Medulla oblongata (tissue), 1 donor: ENCODE measurements around the gene RYR3.
A peak's percentile ranks its signal among the peaks of the same experiment; 100 is the strongest.
"Not testable (repeated sequence)": the region's sequence is repeated elsewhere in the genome, so short reads cannot be mapped to it uniquely, and the experiment has no call there.

Experiments used
- DNase-seq: peaks from one replicate; pipeline ENCODE4 v3.0.0-alpha.2; 2015; ENCODE audit errors: extremely low spot score

Gene RYR3

DNA sequence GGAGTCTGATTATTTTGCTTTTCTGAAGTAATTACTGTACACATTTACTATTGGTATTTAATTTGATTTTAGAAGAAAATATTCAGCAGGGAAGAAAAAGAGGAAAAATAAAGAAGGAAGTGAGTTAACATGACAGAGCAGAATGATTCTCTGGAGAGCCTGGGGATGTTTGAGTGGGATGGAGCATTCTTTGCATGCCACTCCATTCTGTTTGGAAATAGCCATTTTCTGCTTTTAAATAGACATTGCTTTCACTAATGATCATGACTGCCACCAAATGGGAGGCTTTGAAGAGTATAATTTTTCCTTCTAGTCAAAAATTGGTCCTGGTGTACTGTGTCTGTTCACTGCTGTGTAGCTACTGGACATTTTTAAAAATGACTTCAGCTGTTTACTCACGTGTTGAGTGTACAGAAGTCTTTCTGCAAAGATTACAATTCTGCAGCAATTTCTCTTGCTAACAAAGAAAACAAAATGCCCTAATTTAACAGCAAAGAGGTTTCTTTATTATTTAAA, 196.1 kb downstream of the RYR3 start:
- DNase-seq = no peak

DNA sequence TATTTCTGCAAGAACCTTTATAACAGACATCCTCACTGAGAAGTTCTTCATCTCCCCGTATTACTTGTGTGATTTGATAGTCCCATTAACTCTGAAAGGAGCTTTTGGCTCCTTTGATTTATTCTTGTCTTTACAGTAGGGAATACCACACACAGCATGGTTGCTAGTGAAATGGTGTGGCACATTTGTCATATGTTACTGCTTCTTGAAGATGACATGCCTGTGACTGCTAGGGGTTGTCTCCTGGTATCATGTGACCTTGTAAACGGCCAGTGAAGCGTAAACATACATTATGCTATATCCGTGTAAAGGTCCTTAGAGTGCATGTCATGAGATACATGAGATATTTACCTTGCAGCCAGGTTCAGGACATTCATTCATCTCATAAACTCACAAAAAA, 197.9 kb downstream of the RYR3 start:
- DNase-seq = no peak

DNA sequence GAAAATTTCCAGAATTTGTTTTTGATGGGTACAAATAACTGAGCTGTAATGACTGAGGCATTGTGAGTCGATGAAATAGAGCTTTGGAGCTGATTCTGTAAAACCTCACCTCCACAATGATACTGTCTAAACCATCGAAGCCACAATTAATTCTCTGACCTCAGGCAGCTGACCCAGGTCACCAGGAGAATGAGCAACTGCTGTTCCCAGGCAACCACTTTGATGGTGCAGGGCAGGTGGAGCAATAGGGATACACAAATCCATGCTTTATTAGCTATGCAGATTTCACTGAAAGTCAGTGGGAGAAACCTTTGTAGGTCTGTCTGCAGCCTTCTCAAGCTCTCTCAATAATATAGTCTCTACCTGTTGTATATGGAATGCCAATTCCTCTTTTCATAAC, 204.4 kb downstream of the RYR3 start:
- DNase-seq = no peak

DNA sequence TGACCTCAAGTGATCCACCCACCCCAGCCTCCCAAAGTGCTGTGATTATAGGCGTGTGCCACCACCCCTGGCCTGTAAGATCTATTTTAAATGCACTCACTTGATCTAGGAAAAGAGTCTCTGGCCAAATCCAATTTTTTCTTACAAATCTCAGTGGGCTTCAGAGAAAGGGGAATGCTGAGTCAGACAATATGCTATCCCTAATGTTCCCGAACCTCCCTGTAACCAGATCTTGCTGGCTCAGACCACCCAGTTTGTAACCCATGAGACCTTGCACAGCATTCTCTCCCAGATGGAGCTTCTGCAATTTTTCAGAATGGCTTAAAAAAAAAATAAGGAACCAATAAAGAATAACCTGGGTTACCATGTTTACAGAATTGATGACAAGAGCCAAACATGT, 205.8 kb downstream of the RYR3 start:
- DNase-seq = no peak

DNA sequence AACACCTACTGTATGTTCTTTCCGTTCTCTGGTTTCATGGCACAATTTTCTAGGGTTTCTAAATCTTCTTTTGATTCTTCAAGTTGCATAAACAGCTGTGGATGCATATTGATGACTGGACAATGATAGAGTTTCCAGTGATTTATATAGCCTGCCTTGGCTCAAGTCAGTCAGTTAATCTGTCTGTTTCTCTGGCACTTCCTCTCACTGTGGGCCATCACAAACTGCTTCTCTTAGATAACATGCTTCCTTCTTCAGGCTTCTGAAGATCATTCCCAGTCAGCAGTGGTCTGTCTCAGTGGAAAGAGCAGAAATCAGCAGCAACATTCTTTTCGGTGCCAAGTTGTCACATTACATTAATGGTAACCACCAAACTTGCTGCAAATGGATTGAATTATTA, 207.2 kb downstream of the RYR3 start:
- DNase-seq = no peak

DNA sequence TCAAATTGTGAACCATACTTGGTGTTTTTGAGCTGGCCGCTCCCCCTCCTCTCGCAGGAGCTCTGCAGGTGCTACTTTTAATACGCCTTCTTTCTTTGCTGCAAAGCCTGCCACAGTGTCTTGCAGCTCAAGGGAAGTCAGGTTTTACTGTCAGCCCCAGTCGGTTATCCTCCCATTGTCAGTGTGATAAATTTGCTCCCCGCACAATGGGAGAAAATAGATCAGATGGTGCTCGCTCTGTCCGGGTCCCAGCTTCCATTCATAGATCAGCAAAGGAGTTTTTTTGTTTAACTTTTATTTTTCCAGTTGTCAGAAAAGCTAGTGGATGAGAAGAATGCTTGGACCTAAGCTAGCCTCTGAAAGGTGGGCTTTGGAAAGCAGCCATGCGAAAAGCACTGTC, 207.7 kb downstream of the RYR3 start:
- no peak for DNase-seq

DNA sequence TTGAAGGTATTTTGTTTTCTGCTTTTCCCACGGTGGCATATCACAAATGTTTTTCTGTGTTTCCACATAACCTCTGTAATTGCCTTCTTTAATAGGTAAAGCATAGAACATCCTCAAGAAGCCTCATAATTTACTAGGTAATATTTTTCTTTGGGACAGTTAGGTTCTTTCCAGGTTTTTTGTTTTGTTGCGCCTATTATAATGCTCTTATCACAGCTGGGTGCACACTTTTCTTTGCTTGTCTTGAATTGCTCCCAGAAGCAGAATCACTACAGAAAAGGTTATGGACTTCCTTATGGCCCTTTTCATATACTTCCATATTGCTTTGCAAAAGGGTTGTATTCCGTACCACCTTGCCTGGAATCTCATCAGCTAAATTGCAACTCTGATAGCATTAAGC, 213.5 kb downstream of the RYR3 start:
- DNase-seq = no peak

DNA sequence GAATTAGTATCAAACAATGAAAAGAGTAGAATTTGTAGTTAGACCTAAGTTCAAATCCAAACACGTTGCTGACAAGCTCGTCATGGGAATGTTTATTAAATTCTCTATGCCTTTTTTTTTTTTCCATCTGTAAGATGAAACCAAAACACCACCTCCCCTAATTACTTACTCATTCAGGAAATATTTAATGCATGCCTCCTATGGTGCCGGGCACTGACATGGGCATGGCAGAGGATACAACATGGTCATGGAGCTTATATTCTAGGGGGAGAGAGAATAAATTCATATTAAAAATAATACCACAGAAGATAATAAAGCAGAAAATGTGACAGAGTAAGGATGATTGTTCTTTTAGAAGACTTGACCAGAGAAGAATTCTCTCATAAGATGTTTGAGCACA, 215.8 kb downstream of the RYR3 start:
- no peak for DNase-seq

DNA sequence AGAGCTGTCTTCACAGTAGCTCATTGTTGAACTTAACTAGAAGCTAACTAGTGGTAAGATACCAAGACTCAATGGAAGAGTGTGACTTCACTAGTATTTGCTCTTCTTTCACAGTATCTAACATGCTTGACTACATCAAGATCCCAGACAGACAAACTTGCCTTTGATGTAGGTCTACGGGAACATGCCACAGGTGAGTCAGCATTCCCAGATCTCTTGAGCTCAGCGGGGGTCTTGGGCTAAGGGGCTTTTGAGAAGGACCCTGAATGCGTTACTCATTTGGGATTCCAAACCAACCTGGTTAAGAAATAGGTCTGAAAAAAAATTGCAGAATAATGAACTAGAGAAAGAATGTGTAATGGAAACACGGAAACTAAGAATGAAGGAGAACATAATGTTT, 222.4 kb downstream of the RYR3 start:
- no peak for DNase-seq

DNA sequence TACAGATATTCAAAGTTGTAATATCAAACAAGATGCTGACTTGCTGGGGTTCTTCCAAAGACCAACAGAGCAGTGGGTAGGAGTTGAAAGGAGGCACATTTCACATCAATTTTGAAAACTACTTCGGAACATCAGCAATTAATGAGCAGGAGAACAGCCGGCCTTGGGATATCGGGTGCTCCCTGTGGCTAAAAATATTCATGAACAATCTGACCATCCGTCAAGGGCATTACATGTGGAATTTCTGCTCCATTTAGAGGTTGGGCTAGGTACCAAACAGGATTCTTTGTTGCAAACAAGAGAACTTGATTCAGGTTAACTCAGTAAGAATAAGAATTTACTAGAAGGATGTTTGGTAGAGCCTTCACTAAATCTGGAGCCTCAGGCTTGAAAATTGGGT, 223.9 kb downstream of the RYR3 start:
- DNase-seq = no peak

DNA sequence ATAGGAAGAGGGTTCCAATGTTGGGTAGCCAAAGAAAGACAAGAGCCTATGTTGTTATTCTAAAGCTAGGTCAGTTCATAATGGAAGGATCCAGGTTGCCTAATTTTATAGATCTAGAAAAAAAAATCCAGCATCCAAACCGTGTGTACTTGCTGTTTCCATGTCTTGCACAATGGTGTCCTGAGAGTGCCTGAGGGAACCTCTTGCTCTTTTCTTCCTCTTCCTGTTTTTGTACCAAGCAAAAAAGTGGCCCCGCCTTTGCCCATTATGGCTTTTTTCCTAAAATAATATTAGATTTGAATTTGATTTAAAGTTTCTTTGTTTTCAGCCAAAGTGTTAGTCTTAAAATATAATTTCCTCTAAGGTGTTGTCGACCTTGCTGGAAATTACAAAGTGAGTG, 224.4 kb downstream of the RYR3 start:
- DNase-seq = no peak

DNA sequence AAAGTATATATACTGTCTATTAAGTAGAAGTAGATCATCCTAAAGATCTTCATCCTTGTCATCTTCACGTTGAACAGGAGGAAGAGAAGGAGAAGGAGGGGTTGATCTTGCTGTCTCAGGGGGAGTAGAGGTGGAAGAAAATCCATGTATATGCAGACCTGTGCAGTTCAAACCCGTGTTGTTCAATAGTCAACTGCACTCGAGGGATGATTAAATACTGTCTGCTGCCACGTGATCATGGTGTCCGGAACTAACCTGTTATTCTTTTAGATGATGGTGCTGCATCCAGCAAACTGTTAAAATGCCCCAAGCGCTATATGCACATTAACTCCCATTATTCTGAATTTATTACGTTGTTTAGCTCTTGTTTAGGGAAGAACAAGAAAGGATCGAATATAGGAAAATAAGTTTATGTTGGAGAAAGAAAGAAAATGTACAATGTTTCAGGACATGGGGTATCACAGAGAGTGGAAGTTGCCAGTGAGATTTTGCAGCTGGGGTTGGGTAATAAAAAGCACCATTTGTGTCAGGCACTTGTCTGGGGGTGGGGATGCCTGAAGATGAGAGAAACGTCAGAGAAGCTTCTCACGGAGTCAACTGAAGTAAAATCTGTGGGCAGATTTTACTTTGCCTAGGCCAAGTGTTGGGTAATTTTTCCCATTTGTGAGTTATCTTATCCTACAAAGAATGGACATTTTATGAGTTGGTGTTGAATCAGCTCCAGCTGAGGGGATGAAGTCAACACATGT, 229.2 kb downstream of the RYR3 start:
- no peak for DNase-seq

DNA sequence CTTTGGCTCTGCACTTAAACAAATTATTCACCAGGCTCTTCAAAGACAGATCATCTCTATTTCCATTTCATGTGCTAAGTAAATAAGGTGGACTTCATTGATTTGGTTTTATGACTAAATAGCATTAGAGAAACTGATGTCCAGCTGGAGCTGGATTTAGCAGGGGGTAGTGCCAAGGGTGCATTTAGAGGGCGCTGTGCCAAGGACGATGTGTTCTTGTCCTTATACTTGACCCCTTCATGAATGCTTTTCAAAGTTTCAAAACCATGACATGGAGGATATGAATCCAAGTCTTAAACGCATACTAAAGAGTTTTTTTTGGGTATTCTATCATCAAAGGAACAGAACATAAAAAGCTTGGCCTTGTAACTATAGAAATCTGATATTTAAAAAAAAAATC, 233.2 kb downstream of the RYR3 start:
- DNase-seq = no peak

DNA sequence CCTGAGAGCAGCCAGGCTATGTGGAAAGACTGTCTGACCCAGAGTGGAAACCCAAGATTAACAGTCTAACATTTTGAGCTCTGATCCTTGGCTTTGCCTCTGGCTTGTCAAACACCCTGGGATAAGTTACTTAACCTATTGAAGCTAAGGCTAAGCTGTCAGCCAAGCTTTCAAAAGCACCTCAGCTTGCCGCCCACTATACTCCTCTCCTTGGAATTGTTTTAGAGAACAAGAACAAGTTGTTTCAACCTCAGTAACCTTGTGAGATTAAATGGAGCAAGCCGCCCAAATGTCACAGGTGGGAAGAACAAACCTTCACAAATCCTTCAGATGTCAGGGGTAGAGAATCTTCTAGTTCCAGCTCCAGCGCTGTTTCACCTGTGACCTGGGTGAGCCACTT, 235.1 kb downstream of the RYR3 start:
- DNase-seq = no peak

DNA sequence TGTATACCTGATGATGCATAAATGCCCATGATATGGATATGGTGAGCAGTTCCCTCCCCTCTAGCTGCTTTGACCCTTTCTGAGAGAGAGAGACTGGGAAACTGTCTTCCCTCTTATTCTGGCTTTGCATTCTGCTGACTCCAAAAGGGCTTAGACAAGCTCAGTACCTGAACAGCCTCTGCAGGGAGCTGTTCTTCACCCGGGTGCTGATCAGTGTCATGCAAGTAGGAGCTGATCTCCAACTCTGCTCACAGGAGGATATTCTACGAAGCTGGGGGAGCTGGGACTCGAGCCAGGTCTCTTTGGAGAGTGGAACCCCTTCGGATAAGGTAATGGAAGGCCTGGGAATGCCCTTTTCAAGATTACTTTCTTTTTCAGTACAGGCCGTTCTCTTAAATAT, 237.1 kb downstream of the RYR3 start:
- peak; percentile 27 for DNase-seq

DNA sequence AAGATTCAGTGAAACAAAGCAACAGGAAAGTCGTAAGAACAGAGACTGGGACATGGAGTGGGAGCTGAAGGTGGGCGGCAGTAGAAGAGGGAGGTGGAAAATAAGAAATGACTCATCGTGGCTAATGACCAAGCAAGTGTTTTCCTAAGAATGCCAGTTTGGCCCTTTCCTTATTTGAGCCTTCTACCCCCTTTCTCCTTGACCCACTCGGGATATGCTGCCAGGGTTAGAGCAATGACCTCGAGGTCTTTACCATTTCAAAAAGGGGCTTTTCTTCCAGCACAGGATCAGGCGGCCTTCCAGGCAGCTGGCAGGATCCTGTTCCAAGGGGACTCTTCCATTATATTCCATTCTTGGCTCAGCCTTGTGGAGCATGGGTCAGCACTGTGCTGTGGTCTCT, 241.1 kb downstream of the RYR3 start:
- DNase-seq = no peak

DNA sequence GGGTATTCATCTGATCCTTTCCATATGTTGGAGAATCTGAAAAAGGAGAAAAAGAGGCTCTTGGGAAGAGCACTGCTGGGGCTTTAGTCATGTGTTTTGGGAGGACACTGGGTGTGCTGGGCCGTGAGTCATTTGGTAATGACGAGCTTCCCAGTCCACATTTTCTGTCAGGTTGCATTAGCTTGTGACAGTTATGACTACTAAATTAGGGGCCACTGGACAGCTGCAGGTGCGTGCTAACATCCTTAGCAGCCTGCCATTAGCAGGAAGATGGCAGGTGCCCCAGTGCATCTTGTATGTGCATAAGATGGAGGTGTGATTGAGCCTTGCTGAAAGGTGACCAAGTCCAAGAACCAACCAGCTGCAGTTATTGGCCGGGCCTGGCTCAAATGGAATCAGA, 242.4 kb downstream of the RYR3 start:
- no peak for DNase-seq

DNA sequence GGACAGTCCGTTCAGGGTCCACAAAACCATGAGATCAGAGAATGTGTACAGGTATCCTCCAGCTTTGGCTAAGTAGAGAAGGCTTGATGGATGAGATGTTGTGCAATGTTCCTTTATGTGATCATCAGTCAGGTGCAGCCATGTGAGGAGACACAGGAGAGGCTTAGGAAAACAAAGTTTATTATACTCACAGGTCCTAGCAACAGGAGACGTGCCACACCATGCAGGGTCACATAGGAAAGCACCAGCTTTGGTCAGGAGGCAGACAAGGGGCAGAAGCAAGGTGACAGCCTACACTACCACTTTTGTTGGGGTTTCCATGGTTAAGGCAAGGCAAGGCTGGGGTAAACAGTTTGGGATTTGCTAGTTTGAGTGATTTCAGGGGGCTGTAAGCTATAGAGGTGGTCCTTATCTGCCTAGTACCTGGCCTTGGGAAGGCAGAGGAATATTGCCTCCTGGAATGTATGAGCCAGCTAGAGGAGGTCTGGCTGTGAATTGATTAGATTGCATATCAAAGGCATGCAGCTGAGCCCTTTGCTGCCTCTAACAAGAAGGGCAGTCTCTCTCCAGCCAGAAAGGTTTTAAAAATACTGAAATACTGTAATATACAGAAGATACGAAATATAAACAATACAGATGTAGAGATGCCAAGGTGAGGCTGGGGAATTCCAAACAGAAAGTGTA, 248.6 kb downstream of the RYR3 start:
- DNase-seq = no peak

DNA sequence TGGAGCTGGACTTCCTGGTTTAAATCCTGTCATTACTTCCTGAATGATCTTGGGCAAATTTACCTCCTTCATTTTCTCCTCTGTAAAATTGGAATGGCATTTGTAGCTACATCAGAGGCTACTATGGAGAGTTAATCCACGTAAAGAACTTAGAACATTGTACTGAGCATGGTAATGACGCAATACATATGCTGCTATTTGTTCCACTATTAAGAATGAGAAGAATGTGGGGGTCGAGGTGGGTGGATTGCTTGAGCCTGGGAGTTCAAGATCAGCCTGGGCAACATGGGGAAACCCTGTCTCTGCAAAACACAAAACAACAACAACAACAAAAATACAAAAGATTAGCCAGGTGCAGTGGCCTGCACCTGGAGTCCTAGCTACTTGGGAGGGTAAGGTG, 250.6 kb downstream of the RYR3 start:
- DNase-seq = no peak

DNA sequence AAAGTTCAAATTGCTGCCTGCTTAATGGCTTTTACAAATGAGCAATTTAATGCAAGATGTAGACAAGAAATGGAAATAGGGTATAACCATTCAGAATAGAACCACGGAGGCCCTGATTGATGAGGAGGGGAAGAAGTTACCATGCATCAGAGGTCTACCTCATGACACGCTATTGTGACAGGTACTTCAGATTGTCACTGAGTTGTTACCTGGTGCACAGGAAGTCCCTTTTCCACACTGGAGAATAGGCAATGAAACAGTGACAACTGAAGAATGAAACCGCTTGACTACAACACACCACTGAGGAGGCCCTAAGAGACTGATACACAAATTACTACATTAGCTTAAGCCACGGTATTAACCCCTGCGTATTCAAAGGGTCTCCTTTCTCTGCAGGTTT, 251.2 kb downstream of the RYR3 start:
- DNase-seq = no peak

DNA sequence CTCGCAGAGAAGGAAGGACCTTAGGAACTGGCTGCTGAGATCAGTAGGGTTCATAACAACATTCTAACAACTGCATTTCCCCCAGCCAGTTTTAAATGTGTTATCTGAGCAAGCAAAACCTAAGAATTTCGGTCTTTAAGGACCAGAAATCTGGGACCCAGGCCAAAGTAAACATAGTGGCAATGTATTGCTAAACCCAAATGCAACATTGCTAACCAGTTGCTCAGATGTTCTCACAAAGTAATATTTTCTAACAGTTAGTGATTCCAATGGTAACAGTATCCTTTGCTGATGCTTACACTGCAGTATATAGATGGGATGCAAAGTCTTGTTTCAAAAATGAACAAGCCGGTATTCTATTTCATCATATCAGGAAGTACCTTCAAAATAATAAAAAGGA, 254.3 kb downstream of the RYR3 start:
- no peak for DNase-seq

DNA sequence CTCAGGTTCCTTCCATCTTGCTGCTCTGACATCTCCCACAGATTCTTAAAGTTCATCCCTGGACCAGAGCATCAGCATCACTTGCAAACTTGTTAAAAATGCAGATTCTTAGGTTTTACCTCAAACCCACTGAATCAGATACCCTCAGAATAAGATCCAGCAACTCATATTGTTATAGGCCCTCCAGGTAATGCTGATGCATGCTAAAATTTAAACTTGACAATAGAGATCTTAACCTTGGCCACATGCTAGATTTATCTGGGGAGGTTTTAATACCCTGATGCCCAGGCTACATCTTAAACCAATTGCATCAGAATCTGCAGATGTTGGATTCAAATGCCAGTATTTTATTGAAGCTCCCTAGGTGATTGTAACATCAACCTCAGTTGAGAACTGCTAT, 256.9 kb downstream of the RYR3 start:
- DNase-seq = no peak

DNA sequence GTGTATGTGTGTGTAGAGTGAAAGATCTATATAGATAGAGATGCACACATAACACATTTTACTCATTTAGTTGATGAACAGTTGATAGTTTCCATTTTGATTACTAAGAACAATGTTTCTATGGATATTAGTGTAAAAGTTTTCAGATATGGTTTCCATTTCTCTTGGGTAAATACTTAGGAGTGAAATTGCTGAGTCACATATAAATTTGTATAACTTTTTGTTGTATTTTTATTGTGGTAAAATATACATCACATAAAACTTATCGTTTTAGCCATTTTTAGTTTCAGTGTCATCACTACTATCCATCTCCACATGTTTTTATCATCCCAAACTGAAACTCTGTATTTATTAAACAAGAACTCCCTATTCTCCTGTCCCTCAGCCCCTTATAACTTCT, 258.3 kb downstream of the RYR3 start:
- DNase-seq = no peak

DNA sequence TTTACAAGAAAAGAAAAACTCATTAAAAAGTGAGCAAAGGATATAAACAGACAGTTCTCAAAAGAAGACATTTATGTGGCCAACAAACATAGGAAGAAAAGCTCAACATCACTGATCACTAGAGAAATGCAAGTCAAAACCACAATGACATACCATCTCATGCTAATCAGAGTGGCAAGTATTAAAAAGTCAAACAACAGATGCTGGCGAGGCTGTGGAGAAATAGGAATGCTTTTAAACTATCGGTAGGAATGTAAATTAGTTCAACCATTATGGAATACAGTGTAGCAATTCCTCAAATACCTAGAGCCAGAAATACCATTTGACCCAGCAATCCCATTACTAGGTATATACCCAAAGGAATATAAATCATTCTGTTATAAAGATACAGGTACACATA, 267.1 kb downstream of the RYR3 start:
- not testable (repeated sequence) for DNase-seq
